K562 (cell line): Measurements from ENCODE around the gene PPP1CA. TPM values are rescaled to one million over a fixed set of nuclear protein-coding genes. Genes with fewer than 3 reads are reported as not detected.

Source experiments
- CCNT2 ChIP-seq: IDR thresholded peaks from 2 replicates; pipeline ENCODE4 v1.6.1; 2011; ENCODE audit warnings: borderline replicate concordance, low read depth, mild to moderate bottlenecking, moderate library complexity, mixed read lengths, low read length; ENCODE audit not compliant: insufficient read length; ENCODE audit errors: extremely low read depth
- HDAC2 ChIP-seq: fragments of 450-650 bp; IDR thresholded peaks from 2 replicates; pipeline ENCODE4 v1.6.1; 2016; ENCODE audit warnings: mild to moderate bottlenecking
- KDM1A ChIP-seq, 2 experiments: fragments of 450-650 bp; IDR thresholded peaks; 2 replicates each; pipeline ENCODE4 v1.6.1; 2016; ENCODE audit warnings: mild to moderate bottlenecking in 2 of 2
- NELFE ChIP-seq: IDR thresholded peaks from 2 replicates; pipeline ENCODE4 v1.6.1; 2011; ENCODE audit warnings: mild to moderate bottlenecking; ENCODE audit not compliant: insufficient read depth, insufficient read length
- SP2 ChIP-seq: IDR thresholded peaks from 2 replicates; pipeline ENCODE4 v1.6.1; 2011; ENCODE audit warnings: mild to moderate bottlenecking, low read depth, low read length, moderate library complexity; ENCODE audit not compliant: poor library complexity, severe bottlenecking; ENCODE audit errors: extremely low read depth
- ZNF507 ChIP-seq: conservative IDR thresholded peaks from 2 replicates; pipeline ENCODE4 v1.6.1; 2017; ENCODE audit warnings: missing genetic modification characterization, missing compliant biosample characterization
- ZNF695 ChIP-seq: fragments of 450-650 bp; formaldehyde crosslinking; IDR thresholded peaks from 2 replicates; pipeline ENCODE4 v1.4.0; 2020; ENCODE audit warnings: mild to moderate bottlenecking, moderate library complexity
- ZNF699 ChIP-seq: fragments of 250-450 bp; sonication (Bioruptor Pico); IDR thresholded peaks from 2 replicates; pipeline ENCODE4 v1.8.0; 2021; ENCODE audit warnings: mild to moderate bottlenecking, moderate library complexity; ENCODE audit not compliant: insufficient replicate concordance
- ZSCAN29 ChIP-seq: fragments of 450-650 bp; IDR thresholded peaks from 2 replicates; pipeline ENCODE4 v1.6.1; 2017
- polyA plus RNA-seq, 8 experiments: library from polyadenylated mRNA; depleted of rRNA in 4 of 8; stranded (reverse) in 5 of 8; unstranded in 3 of 8; fragments of >200 nt; fragmentation: Nextera tagmentation in 2 of 8; fragmentation: Illumina TruSeq in 1 of 8; extraction: Ambion mirVana in 2 of 8; extraction: Trizol in 1 of 8; gene quantifications; 2 replicates each; pipeline versions ENCODE4 v1.2.1 to v1.2.3, GENCODE V29; 2011 to 2014; ENCODE audit warnings: inconsistent platforms in 1 of 8, missing spikeins in 1 of 8
- total RNA-seq, 7 experiments: library from RNA; depleted of rRNA in 6 of 7; stranded (reverse); fragments of >200 nt in 6 of 7; fragmentation: Illumina TruSeq in 2 of 7; extraction: Trizol in 2 of 7; gene quantifications; 2 replicates each; pipeline versions ENCODE4 v1.2.1 to v1.2.3, GENCODE V29; 2011 to 2021; ENCODE audit warnings: low replicate concordance in 1 of 7
- TF ChIP-seq, protein P1 (sequence below), 2 experiments: fragments of 450-650 bp; formaldehyde crosslinking in 1 of 2; IDR thresholded peaks; 2 replicates each; pipeline versions ENCODE4 v1.4.0 to v1.6.1; 2014 to 2020; ENCODE audit warnings: mild to moderate bottlenecking in 2 of 2, borderline replicate concordance in 1 of 2, low read depth in 1 of 2
- TF ChIP-seq, protein P2 (sequence below): sonication (generic); formaldehyde crosslinking; IDR thresholded peaks from 2 replicates; pipeline ENCODE4 v1.8.1; 2023; ENCODE audit warnings: mild to moderate bottlenecking, missing genetic modification reagents
- TF ChIP-seq, protein P3 (sequence below): IDR thresholded peaks from 2 replicates; pipeline ENCODE4 v1.6.1; 2011; ENCODE audit not compliant: insufficient read length; ENCODE audit errors: extremely low read depth
- TF ChIP-seq, protein P4 (sequence below): fragments of 450-650 bp; formaldehyde crosslinking; IDR thresholded peaks from 2 replicates; pipeline ENCODE4 v1.4.0; 2022; ENCODE audit warnings: missing genetic modification characterization

Gene PPP1CA
- total and polyA plus RNA-seq, 9 of the 15 experiments (the other 6 are each of a cell fraction or from before 2014, with no cell fraction given) = 18.2 to 242 (median 188) TPM

DNA sequence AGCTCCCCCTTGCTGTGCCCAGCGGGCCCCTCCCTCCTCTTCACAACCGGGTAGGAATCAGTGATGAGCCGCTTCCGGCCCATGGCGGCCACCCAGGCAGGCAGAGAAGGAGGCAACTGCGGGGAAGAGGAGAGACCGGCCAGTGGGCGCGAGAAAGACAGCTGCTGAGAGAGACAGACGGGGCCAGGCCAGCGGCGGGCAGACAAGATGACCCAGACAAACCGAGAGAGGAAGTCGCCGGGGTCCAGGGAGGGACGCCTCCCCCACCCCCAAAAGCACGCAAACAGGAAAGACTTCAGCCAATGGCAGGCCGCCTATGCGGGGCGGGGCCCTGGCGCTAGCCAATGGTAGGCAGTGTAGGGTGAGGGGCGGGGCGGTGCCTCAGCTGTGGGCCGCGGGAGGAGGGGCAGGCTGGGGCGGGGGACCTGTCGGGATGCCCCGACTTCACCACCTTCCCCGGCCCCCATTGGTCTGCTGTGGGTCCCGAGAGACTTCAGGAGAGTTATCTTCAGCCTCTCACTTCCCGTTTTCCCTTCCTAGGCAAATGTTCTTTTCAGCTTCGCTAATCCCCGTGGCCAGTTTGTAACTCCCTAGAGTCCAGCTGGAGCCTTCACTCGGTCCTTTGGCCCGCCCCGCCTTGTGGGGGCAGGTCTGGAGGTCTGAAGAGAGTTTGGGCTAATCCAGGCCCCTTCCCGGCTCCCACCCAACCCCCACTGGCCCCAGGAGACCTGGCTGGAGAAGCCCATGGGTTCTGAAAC lies 48.2 kb downstream of the PPP1CA start, which contains the start of gene POLD4 (continued):
- TF ChIP-seq, protein P1, sequence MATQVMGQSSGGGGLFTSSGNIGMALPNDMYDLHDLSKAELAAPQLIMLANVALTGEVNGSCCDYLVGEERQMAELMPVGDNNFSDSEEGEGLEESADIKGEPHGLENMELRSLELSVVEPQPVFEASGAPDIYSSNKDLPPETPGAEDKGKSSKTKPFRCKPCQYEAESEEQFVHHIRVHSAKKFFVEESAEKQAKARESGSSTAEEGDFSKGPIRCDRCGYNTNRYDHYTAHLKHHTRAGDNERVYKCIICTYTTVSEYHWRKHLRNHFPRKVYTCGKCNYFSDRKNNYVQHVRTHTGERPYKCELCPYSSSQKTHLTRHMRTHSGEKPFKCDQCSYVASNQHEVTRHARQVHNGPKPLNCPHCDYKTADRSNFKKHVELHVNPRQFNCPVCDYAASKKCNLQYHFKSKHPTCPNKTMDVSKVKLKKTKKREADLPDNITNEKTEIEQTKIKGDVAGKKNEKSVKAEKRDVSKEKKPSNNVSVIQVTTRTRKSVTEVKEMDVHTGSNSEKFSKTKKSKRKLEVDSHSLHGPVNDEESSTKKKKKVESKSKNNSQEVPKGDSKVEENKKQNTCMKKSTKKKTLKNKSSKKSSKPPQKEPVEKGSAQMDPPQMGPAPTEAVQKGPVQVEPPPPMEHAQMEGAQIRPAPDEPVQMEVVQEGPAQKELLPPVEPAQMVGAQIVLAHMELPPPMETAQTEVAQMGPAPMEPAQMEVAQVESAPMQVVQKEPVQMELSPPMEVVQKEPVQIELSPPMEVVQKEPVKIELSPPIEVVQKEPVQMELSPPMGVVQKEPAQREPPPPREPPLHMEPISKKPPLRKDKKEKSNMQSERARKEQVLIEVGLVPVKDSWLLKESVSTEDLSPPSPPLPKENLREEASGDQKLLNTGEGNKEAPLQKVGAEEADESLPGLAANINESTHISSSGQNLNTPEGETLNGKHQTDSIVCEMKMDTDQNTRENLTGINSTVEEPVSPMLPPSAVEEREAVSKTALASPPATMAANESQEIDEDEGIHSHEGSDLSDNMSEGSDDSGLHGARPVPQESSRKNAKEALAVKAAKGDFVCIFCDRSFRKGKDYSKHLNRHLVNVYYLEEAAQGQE (IDR thresholded peaks at IDR 0.05; ENCODE audit: borderline replicate concordance) = no peak
- TF ChIP-seq, protein P1 (CRISPR knock-in tag; IDR thresholded peaks at IDR 0.05; ENCODE audit: low read depth) = no peak
- TF ChIP-seq SP2 = peak; percentile 52
- TF ChIP-seq, protein P2, sequence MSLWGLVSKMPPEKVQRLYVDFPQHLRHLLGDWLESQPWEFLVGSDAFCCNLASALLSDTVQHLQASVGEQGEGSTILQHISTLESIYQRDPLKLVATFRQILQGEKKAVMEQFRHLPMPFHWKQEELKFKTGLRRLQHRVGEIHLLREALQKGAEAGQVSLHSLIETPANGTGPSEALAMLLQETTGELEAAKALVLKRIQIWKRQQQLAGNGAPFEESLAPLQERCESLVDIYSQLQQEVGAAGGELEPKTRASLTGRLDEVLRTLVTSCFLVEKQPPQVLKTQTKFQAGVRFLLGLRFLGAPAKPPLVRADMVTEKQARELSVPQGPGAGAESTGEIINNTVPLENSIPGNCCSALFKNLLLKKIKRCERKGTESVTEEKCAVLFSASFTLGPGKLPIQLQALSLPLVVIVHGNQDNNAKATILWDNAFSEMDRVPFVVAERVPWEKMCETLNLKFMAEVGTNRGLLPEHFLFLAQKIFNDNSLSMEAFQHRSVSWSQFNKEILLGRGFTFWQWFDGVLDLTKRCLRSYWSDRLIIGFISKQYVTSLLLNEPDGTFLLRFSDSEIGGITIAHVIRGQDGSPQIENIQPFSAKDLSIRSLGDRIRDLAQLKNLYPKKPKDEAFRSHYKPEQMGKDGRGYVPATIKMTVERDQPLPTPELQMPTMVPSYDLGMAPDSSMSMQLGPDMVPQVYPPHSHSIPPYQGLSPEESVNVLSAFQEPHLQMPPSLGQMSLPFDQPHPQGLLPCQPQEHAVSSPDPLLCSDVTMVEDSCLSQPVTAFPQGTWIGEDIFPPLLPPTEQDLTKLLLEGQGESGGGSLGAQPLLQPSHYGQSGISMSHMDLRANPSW = no peak
- no peak for TF ChIP-seq NELFE
- TF ChIP-seq ZNF695 (CRISPR knock-in tag) = no peak
- no peak for TF ChIP-seq ZNF507 (tag)
- TF ChIP-seq, protein P3, sequence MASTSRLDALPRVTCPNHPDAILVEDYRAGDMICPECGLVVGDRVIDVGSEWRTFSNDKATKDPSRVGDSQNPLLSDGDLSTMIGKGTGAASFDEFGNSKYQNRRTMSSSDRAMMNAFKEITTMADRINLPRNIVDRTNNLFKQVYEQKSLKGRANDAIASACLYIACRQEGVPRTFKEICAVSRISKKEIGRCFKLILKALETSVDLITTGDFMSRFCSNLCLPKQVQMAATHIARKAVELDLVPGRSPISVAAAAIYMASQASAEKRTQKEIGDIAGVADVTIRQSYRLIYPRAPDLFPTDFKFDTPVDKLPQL = no peak
- TF ChIP-seq ZSCAN29 = no peak
- TF ChIP-seq ZNF699 (CRISPR knock-in tag) = no peak
- 0 out of 4 replicates have a peak, but pooled peaks of 1 of the 2 experiments have one; percentile 9 for TF ChIP-seq KDM1A (IDR thresholded peaks at IDR 0.05)
- TF ChIP-seq, protein P4, sequence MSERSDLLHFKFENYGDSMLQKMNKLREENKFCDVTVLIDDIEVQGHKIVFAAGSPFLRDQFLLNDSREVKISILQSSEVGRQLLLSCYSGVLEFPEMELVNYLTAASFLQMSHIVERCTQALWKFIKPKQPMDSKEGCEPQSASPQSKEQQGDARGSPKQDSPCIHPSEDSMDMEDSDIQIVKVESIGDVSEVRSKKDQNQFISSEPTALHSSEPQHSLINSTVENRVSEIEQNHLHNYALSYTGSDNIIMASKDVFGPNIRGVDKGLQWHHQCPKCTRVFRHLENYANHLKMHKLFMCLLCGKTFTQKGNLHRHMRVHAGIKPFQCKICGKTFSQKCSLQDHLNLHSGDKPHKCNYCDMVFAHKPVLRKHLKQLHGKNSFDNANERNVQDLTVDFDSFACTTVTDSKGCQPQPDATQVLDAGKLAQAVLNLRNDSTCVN (CRISPR knock-in tag) = 0 out of 2 replicates have a peak, but pooled peaks have one; percentile 23
- peak; percentile 64 for TF ChIP-seq CCNT2
- TF ChIP-seq HDAC2 = no peak; the same call in 1 of the 2 replicates
